ENCODE data around the gene ACAD11.
"Not testable (repeated sequence)": the region's sequence is repeated elsewhere in the genome, so short reads cannot be mapped to it uniquely, and the experiment has no call there.

Gene ACAD11

DNA sequence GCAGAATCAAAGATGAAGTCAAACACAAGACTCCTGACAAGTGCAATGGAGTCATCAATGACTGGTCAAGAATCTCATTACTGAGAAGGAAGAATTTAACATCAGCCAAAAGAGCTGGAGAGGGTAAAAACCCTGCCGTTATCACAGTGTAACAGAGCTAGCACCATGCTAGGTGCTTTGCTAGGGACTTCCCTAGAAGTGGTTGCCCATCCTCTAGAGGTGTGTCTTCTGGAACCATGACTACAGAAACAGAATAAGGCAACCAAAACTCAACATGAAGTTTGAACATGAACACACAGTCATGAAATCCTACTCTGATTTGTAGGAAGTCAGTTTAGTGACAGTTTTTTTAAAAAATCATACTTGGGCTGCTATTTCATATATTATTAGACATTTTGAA lies 9.5 kb downstream of the ACAD11 start:
- no peak for DNase-seq (ENCODE audit: low read depth in 3 of 3)

DNA sequence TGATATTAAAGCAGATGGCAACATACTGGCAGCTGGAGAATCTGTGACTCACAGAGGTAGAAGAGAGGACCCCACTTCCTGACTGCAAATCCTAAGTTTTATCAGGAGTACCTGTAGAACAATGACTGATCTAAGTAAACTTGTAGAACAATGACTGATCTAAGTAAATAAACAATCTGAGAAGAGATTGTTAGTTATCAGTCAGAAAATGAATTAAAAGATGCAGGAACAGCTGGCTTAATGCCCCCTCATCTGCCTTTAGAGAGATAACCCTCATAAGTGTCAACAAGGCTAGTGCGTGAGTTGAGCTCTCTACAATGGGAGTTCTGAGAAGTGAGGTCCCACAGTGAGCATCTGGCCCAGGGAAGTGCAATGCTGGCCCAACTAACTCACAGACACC lies 14.6 kb downstream of the ACAD11 start:
- DNase-seq (ENCODE audit: low read depth in 3 of 3) = no peak

DNA sequence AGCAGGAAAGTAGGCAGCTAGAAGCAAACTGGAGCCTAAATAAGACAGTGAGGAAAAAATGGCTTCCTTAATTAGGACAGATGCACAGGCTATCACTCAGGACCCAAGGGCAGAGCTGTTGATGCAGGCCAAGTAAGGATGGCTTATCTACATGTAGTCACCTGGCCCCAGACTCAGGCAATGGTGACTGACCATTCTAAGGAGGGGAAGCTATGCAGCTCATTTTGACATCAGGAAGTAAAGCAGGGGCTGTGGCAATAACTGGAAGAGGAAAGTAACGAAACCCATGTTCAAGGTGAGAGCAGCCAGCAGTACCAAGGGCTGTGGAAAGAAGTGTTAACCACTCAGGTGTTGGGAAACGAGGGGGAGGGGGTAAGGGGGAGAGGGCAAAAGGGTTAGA lies 16.2 kb downstream of the ACAD11 start:
- no peak for DNase-seq (ENCODE audit: low read depth in 3 of 3)

DNA sequence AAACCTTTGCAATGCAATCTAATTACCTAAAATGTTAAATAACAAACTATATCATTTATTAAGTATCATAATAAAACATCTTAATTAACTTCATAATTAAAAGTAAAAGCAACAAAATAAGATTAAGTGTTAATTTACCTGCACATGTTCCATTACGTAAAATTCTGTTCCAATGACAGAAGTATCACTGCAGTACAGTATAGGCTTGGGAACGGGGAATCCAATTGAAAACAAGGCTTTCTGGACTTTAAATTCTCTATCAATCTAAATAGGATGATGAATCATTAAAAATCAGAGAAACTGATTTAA lies 17.1 kb downstream of the ACAD11 start:
- no peak for DNase-seq (ENCODE audit: low read depth in 3 of 3)

DNA sequence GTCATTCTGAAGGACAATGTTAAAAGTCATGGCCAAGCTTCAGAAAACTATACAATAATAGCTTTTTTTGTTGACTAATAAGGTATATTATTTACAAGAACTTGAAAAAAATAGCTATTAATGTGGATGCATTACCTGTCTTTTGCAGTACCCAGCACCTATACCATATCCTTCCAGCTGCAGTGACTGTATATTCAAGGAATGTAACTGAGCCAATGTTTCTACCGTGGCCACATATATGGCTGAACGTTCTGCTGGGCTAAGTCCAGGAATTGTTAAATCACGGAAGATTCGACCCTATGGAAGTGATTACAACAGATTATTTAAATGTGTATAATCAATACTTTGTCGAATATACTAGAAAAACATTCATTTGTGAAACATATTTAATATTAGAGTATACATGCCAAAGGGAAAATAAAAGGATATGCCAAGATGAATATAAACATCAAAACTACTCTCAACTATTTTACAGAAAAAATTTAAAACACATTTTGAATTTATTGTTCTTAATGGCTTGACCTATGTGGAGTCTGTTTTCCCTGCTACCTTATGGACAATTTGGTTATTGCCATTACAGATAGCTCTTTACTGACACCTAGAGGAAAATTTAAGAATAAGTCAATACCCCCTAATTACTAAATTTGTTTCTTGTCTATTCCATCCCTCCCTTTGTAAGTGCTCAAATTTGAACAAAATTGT lies 17.6 kb downstream of the ACAD11 start:
- no peak for DNase-seq (ENCODE audit: low read depth in 3 of 3)

DNA sequence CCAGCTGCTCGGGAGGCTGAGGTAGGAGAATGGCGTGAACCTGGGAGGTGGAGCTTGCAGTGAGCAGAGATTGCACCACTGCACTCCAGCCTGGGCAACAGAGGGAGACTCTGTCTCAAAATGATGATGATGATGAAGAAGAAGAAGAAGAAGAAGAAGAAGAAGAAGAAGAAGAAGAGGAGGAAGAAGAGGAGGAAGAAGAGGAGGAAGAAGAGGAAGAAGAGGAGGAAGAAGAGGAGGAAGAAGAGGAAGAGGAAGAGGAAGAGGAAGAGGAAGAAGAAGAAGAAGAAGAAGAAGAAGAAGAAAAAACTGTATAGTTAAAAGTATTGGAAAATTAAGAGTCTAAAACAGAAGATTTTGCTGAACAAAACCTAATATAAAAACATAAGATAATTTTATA lies 18.2 kb downstream of the ACAD11 start:
- DNase-seq (ENCODE audit: low read depth in 3 of 3) = not testable (repeated sequence)

DNA sequence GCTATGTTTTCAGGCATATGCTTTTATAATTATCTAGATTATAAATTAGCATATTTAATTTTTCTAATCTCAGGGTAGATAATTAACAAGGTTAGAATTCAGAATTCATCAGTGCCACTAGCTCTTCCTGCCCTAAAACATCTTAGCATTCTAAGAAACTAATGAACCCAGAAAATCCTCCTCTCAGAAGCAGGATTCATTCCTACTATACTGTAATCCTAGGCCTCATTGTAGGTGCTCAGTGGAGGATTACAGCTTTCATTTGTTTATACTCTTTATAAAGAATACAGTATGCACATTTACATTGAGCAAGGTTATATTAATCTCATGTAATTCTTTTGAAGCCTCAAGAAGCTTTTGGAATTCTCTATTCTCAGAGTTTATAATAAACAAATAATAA lies 20.9 kb downstream of the ACAD11 start:
- DNase-seq (ENCODE audit: low read depth in 3 of 3) = no peak

DNA sequence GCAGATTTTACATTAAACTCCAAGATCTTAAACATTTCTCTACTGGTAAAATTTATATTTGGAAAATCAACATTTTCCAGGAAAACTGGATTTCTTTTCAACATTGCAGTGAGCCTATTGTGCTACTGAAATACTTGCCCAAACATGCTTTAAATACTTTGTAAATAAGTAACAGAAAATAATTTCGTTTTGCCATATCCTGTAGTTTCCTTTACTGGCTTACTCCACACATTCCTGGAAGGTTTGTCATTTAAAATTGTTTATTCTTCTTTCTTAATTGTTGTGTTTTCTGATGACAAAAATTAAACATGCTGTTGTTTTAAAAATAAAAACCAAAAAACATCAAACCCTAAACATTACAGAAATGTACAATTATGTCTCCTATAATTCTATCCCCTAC lies 22.0 kb downstream of the ACAD11 start:
- no peak for DNase-seq (ENCODE audit: low read depth in 3 of 3)

DNA sequence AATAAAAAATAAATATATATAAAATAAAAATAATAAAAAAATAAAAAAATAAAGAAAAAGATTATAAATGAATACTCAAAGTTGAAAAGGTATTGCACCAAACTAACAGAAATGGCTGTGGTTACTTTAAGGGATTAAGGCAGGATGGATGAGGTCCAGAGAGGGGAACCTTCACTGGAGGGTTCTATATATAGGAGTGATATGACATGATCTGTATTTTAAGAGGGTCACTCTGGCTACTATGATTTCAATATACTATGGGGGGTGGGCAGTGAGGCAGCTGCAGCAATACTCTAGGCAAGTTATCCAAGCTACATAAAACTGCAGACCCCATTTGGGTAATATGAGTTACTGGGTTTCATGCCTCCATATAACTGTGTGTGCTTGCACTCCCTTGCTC lies 24.6 kb downstream of the ACAD11 start:
- DNase-seq (ENCODE audit: low read depth in 3 of 3) = no peak

DNA sequence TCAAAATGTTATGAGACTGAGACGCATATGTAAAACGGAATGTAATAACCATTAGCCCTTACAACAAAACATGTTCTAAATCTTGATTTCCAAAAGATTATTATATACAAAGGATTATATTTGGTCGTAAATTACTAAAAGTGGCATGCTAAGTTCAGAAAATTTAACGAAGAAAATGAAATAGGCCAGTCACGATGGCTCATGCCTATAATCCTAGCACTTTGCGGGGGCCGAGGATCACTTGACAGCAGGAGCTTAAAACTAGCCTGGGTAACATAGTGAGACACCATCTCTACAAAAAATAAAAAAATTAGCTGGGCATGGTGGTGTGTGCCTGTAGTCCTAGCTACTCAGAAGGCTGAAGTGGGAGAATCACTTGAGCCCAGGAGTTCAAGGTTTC lies 29.0 kb downstream of the ACAD11 start:
- DNase-seq (ENCODE audit: low read depth in 3 of 3) = no peak

DNA sequence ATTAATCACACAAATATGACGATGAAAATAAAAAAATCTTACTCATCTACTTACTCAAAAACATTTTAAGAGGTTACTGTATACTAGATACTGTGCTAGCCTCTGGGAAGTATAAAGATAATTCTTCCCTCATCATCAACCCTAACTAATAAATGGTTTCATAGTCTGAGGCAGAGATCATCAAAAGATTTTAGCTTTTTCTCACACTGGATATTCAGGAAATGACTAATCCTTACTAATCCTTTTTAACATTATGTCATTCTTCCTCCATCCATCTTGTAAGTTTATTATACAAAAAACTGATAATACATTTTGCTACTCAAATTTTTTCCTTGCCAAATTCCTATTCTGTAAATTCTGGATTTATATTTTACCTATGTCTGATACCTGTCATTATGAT lies 29.7 kb downstream of the ACAD11 start:
- no peak for DNase-seq (ENCODE audit: low read depth in 3 of 3)

DNA sequence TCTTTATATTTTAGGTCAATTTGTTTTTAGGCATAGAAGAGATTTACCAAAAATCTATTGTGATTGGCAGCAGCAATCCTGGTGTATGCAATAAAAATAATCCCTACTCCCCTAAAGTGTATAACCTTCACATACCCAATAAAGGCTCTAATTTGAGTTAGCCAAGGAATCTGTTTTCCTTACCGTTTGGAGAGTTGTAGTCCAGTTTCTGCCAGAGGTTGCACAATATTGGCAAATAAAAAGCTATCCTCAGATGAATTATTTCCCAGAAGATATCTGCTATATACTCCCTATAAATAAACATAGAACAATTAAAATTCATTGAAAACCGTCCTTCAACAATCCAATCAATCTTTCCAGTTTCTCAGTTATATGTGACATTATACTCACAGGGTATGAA lies 31.5 kb downstream of the ACAD11 start:
- no peak for DNase-seq (ENCODE audit: low read depth in 3 of 3)

DNA sequence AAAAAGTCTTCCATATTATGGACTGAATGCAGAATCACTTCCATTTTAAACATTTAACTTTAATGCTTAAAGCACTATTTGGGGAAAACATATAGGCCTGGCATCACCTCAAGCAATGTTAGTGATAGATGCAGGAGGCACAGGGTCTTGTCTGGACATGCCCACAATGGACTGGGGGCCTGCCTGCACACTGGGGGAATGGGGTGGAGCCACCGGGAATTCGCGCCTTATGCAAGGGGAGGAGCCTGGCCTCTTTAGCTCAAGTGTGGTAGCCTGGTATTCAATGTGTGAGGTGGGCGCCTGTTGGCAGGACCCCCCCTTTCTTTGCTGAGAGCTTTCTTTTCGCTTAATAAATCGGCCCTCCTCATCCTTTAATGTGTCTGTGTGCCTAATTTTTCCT lies 32.7 kb downstream of the ACAD11 start:
- no peak for DNase-seq (ENCODE audit: low read depth in 3 of 3)

DNA sequence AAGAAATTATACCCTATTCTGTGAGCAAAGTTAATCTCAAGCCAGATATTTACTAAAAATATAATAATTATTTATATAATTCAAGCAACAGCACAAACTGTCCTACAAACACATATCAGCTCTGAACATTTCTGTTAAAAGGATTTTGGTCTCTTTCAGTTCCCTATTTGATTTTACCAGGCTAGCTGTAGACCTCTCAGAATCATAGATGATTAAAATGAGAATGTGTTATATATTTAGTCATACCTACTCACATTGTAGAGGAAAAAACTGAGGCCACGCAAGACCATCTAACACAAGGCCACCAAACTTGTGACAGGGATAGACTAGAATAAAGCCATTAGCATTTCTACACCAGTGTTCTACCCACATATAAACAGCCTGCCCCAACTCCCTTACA lies 34.0 kb downstream of the ACAD11 start:
- no peak for DNase-seq (ENCODE audit: low read depth in 3 of 3)

DNA sequence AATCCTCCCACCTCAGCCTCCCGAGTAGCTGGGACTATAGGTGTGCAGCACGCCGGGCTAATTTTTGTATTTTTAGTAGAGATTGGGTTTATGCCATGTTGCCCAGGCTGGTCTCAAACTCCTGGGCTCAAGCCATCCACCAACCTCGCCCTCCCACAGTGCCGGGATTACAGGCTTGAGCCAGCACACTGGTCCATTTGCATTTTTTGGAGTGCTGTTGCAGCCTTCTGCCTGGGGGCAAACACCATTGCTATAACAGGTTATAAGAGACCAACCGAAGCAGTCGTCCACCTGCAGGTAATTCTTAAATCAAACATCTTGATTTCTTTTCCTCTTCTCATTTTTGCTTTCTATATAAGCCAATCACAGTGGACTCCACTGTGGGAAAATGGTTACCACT lies 34.8 kb downstream of the ACAD11 start:
- no peak for DNase-seq (ENCODE audit: low read depth in 3 of 3)

DNA sequence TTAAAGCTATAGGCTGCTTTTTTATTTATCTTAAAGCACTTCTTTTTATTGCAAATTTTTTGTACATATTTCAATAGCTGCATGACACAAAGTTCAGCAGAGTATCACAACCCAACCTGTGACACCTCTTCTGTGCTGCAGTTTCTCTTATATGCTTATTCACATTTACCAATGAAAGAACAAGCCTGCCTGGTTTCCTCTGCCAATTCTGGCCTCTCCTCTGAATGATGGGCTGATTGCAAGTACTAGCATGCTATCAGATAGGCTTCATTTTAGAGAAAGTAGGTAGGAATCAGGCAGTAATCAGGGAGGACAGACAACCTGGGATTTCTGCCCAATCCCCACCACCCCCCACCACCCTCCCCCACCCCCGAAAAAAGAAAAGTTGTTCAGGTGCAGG lies 36.0 kb downstream of the ACAD11 start:
- no peak for DNase-seq (ENCODE audit: low read depth in 3 of 3)

DNA sequence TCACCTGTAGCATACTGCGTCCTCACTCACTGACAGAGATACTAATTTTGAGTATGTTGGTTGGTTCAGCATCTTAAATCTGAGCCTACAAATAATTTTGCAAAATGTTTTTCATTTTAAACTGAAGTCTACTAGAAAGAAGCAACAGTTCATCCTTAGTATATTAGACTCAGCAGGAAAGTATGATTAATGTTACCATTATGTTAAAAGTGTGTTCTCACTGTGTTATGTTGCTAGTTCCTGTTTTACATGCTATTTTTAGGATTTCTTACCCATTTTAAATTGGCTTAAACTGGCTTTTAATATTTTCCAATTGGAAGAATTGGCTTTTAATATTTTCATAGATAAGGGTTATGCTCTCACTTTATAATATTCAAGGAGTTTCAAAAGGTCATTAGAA lies 36.8 kb downstream of the ACAD11 start:
- no peak for DNase-seq (ENCODE audit: low read depth in 3 of 3)

DNA sequence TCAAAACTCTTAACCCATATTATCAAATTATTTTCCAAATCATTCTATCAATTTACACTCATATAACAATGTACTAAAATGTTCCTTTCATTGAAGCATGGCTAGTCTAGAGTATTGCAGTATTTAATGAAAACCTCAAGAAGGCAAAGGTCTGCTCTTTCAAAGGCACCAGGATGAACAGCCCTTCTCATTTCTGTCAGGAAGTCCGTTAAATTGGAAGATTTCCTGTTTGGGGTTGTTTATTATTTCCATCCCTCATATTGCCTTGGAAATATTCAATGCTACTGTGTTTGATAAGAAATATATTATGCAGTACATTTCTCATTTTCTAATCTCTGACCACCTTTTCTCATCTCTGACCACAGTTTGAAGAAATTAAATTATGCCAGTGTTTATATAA lies 37.5 kb downstream of the ACAD11 start:
- no peak for DNase-seq (ENCODE audit: low read depth in 3 of 3)

DNA sequence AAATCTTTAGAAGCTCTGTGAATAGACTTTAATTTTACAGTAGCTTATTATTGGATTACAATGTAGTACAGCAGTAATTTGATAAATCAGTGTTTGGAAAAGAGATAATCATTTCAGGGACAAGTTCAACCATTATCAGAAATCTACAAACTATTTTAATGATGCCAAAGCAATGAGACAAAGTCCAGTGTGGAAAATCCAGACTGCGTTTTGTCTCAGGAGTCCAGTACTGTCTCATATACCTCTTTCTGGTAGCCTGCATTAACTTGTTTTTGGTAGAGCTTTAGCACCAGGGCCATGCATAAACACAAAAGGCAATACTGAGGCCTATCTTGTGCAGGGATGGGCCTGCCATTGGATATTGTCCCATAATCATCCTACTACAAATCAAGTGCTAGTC lies 42.8 kb downstream of the ACAD11 start:
- DNase-seq (ENCODE audit: low read depth in 3 of 3) = no peak

DNA sequence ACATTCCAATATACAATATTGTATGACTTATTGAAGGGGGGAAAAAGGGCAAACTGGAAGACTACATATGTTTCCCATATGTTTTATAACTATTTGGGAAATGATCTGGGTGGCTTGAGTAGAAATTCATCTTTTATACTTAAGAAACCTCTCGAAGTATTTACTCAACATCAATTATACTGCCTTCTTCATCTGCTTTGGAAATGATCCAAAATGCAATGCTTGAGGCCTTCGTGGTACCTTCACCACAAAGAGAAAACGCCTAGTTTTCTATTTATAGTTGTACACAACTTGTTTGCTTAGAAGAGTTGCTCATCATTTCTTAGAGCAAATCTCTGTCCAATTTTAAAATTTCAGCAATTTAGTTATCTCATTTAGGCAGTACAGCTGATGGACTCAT lies 43.7 kb downstream of the ACAD11 start:
- DNase-seq (ENCODE audit: low read depth in 3 of 3) = no peak

DNA sequence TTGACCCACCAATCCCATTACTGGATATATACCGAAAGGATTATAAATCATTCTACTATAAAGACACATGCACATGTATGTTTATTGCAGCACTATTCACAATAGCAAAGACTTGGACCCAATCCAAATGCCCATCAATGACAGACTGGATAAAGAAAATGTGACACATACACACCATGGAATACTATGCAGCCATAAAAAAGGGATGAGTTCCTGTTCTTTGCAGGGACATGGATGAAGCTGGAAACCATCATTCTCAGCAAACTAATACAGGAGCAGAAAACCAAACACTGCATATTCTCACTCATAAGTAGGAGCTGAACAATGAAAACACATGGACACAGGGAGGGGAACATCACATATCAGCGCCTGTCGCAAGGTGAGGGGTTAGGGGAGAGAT lies 44.3 kb downstream of the ACAD11 start:
- DNase-seq (ENCODE audit: low read depth in 3 of 3) = not testable (repeated sequence)

DNA sequence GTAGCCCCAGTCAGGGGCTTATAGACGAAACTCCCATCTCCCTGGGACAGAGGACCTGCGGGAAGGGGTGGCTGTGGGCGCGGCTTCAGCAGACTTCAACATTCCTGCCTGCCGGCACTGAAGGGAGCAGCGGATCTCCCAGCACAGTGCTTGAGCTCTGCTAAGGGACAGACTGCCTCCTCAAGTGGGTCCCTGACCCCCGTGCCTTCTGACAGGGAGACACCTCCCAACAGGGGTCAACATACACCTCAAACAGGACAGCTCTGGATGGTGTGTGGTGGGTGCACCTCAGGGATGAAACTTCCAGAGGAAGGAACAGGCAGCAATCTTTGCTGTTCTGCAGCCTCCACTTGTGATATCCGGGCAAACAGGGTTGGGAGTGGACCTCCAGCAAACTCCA lies 53.0 kb downstream of the ACAD11 start:
- DNase-seq (ENCODE audit: low read depth in 3 of 3) = not testable (repeated sequence)

DNA sequence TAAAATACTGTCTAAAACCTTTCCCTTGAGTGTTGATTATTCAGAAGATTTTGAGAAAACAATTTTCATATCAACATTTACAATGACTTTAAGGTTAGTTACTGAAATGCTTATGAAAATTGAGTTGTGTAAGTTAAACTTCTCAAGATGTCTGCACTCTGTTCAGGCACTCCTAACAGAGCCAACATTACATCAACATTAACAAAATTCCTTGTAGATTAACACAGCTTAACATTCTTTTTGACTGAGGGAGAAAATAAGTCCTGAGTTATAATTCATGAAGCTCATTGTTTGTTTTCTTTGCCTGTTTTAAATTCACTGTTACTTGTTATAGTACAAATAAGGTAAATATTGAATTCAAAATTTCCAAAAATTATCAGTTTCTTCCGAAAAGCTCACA lies 53.5 kb downstream of the ACAD11 start:
- no peak for DNase-seq (ENCODE audit: low read depth in 3 of 3)

DNA sequence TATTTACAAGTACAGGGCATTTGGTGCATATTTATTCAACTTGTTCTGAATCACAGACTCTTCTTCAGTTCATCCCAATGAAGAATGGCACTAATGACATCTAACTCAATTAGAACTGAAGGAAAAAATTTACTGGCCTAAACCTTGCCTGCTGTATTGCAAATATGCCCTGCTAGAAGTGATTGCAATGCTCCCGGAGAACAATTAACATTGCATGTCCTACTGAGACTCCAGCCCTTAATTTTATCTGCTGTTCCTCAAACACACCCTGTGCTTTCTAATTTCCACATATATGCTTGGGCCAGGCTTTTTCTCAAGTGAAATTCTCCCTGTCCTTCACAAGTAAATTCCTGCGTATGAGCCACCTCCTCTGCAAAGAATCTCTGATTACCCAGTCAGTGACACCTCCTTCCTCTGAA lies 54.2 kb downstream of the ACAD11 start:
- no peak for DNase-seq (ENCODE audit: low read depth in 3 of 3)

DNA sequence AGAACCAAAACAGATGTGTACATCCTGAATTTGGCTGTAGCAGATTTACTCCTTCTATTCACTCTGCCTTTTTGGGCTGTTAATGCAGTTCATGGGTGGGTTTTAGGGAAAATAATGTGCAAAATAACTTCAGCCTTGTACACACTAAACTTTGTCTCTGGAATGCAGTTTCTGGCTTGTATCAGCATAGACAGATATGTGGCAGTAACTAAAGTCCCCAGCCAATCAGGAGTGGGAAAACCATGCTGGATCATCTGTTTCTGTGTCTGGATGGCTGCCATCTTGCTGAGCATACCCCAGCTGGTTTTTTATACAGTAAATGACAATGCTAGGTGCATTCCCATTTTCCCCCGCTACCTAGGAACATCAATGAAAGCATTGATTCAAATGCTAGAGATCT lies 59.0 kb downstream of the ACAD11 start:
- not testable (repeated sequence) for DNase-seq (ENCODE audit: low read depth in 3 of 3)

Data from stimulated activated CD4-positive, alpha-beta T cell treated with anti-CD3 and anti-CD28 coated beads, TNF-alpha, amount 100 ng/mL, for 24 hours (primary cell).